Femur (tissue), 1 donor: ENCODE results near the gene IZUMO4.
"Not testable (repeated sequence)": the region's sequence is repeated elsewhere in the genome, so short reads cannot be mapped to it uniquely, and the experiment has no call there.

ENCODE experiments used
- DNase-seq: peaks from one replicate; pipeline ENCODE4 v3.0.0-alpha.2; 2017

The IZUMO4 gene

GRCh38 chr19:2129022-2129421, 32.3 kb downstream of the IZUMO4 start:
- no peak for DNase-seq

GRCh38 chr19:2129486-2129885, 32.8 kb downstream of the IZUMO4 start:
- DNase-seq: no peak

GRCh38 chr19:2129892-2130770, 33.4 kb downstream of the IZUMO4 start:
- no peak for DNase-seq

- not testable (repeated sequence) for DNase-seq
Observed at GRCh38 chr19:2131012-2131975, 34.6 kb downstream of the IZUMO4 start.

GRCh38 chr19:2132191-2132590, 35.5 kb downstream of the IZUMO4 start:
- DNase-seq: no peak

- no peak for DNase-seq
Observed at GRCh38 chr19:2132731-2133490, 36.2 kb downstream of the IZUMO4 start.

GRCh38 chr19:2135474-2136402, 39.0 kb downstream of the IZUMO4 start:
- DNase-seq: no peak

GRCh38 chr19:2136796-2137195, 40.1 kb downstream of the IZUMO4 start:
- DNase-seq: no peak

GRCh38 chr19:2138061-2138728, 41.5 kb downstream of the IZUMO4 start:
- no peak for DNase-seq

GRCh38 chr19:2139385-2140137, 42.8 kb downstream of the IZUMO4 start:
- no peak for DNase-seq

- no peak for DNase-seq
Observed at GRCh38 chr19:2140138-2140569, 43.4 kb downstream of the IZUMO4 start.

GRCh38 chr19:2142173-2142829, 45.6 kb downstream of the IZUMO4 start:
- no peak for DNase-seq

- DNase-seq: no peak
Observed at GRCh38 chr19:2144190-2144589, 47.5 kb downstream of the IZUMO4 start.

GRCh38 chr19:2145831-2146241, 49.1 kb downstream of the IZUMO4 start:
- no peak for DNase-seq

- DNase-seq: no peak
Observed at GRCh38 chr19:2148482-2149135, 51.9 kb downstream of the IZUMO4 start.
